Mucosa of stomach (tissue), 1 donor: Measurements from ENCODE around the gene LRP8.
A peak's percentile ranks its signal among the peaks of the same experiment; 100 is the strongest.

Experiments used
- H3K27me3 ChIP-seq: one replicate; pipeline ENCODE4 v1.7.0; 2013; ENCODE audit warnings: mild to moderate bottlenecking, low read length; ENCODE audit not compliant: control insufficient read depth, insufficient read depth
- H3K36me3 ChIP-seq: one replicate; pipeline ENCODE4 v1.7.0; 2013; ENCODE audit warnings: low read length; ENCODE audit not compliant: control insufficient read depth, insufficient read depth
- H3K4me1 ChIP-seq: one replicate; pipeline ENCODE4 v1.7.0; 2013; ENCODE audit warnings: mild to moderate bottlenecking, low read length; ENCODE audit not compliant: control insufficient read depth, insufficient read depth
- H3K4me3 ChIP-seq: one replicate; pipeline ENCODE4 v1.7.0; 2013; ENCODE audit warnings: low read length
- H3K9ac ChIP-seq: one replicate; pipeline ENCODE4 v1.7.0; 2013; ENCODE audit warnings: mild to moderate bottlenecking, low read length, moderate library complexity
- H3K9me3 ChIP-seq: one replicate; pipeline ENCODE4 v1.7.0; 2013; ENCODE audit warnings: mild to moderate bottlenecking, low read length, moderate library complexity; ENCODE audit not compliant: control insufficient read depth
- donor health status: Pancreatic carcinoma.

Gene LRP8

GRCh38 chr1:53266038-53266437 lies 61.8 kb downstream of the LRP8 start:
- no peak overlapping the region for H3K4me3 ChIP-seq
- H3K4me1 ChIP-seq: no peaks in the 10 kb centered on the region
- no peaks in the 10 kb centered on the region for H3K27me3 ChIP-seq
- H3K9ac ChIP-seq: no peak overlapping the region
- H3K9me3 ChIP-seq: no peaks in the 10 kb centered on the region
- no peaks in the 10 kb centered on the region for H3K36me3 ChIP-seq

- H3K36me3 ChIP-seq: no peaks in the 10 kb centered on the region
- no peak overlapping the region for H3K9ac ChIP-seq
- no peaks in the 10 kb centered on the region for H3K9me3 ChIP-seq
- H3K27me3 ChIP-seq: no peaks in the 10 kb centered on the region
- H3K4me1 ChIP-seq: no peaks in the 10 kb centered on the region
- no peak overlapping the region for H3K4me3 ChIP-seq
Measured at GRCh38 chr1:53265581-53265980, 62.3 kb downstream of the LRP8 start.

- Histone ChIP-seq H3K27me3 (no peaks in the 10 kb centered on the region), H3K9ac (no peak overlapping the region), H3K36me3 (no peaks in the 10 kb centered on the region), H3K4me3 (no peak overlapping the region), H3K9me3 (no peaks in the 10 kb centered on the region), H3K4me1 (no peaks in the 10 kb centered on the region)
Measured at GRCh38 chr1:53264048-53264447, 63.8 kb downstream of the LRP8 start.

GRCh38 chr1:53262000-53262399 lies 65.9 kb downstream of the LRP8 start:
- Histone ChIP-seq H3K27me3 (no peaks in the 10 kb centered on the region), H3K9ac (no peak overlapping the region), H3K36me3 (no peaks in the 10 kb centered on the region), H3K9me3 (no peaks in the 10 kb centered on the region), H3K4me3 (no peak overlapping the region), H3K4me1 (peaks cover 12% of the 10 kb centered on the region)

GRCh38 chr1:53260631-53261247 lies 67.1 kb downstream of the LRP8 start:
- H3K36me3 ChIP-seq: no peaks in the 10 kb centered on the region
- H3K9ac ChIP-seq: no peak overlapping the region
- H3K27me3 ChIP-seq: no peaks in the 10 kb centered on the region
- no peaks in the 10 kb centered on the region for H3K9me3 ChIP-seq
- no peak overlapping the region for H3K4me3 ChIP-seq
- H3K4me1 ChIP-seq: peaks cover 17% of the 10 kb centered on the region

- Histone ChIP-seq H3K36me3 (no peaks in the 10 kb centered on the region), H3K27me3 (no peaks in the 10 kb centered on the region)
Measured at GRCh38 chr1:53259932-53260331, 67.9 kb downstream of the LRP8 start.

GRCh38 chr1:53258216-53258615 lies 69.7 kb downstream of the LRP8 start:
- no peak overlapping the region for H3K9ac ChIP-seq
- H3K9me3 ChIP-seq: no peaks in the 10 kb centered on the region
- no peaks in the 10 kb centered on the region for H3K36me3 ChIP-seq
- H3K4me3 ChIP-seq: no peak overlapping the region
- H3K27me3 ChIP-seq: no peaks in the 10 kb centered on the region
- peaks cover 17% of the 10 kb centered on the region for H3K4me1 ChIP-seq

More at GRCh38 chr1:53259932-53260331, 67.9 kb downstream of the LRP8 start:
- Histone ChIP-seq H3K4me3 (no peak overlapping the region), H3K9ac (no peak overlapping the region), H3K4me1 (peaks cover 17% of the 10 kb centered on the region), H3K9me3 (no peaks in the 10 kb centered on the region)

- Histone ChIP-seq H3K9ac (no peak overlapping the region), H3K27me3 (no peaks in the 10 kb centered on the region), H3K9me3 (no peaks in the 10 kb centered on the region), H3K4me3 (peak overlapping the region; percentile 9), H3K4me1 (peaks cover 17% of the 10 kb centered on the region), H3K36me3 (no peaks in the 10 kb centered on the region)
Measured at GRCh38 chr1:53257454-53258081, 70.3 kb downstream of the LRP8 start.

GRCh38 chr1:53256511-53257453 lies 71.1 kb downstream of the LRP8 start:
- Histone ChIP-seq H3K4me1 (peaks cover 17% of the 10 kb centered on the region), H3K9ac (no peak overlapping the region), H3K4me3 (peak overlapping the region; percentile 9), H3K36me3 (no peaks in the 10 kb centered on the region), H3K9me3 (no peaks in the 10 kb centered on the region), H3K27me3 (no peaks in the 10 kb centered on the region)

- H3K4me1 ChIP-seq: peaks cover 17% of the 10 kb centered on the region
- no peaks in the 10 kb centered on the region for H3K36me3 ChIP-seq
- no peaks in the 10 kb centered on the region for H3K9me3 ChIP-seq
- H3K9ac ChIP-seq: no peak overlapping the region
- H3K4me3 ChIP-seq: no peak overlapping the region
- no peaks in the 10 kb centered on the region for H3K27me3 ChIP-seq
Measured at GRCh38 chr1:53255031-53255430, 72.8 kb downstream of the LRP8 start.

- H3K9ac ChIP-seq: no peak overlapping the region
- H3K4me3 ChIP-seq: no peak overlapping the region
- no peaks in the 10 kb centered on the region for H3K9me3 ChIP-seq
- peaks cover 24% of the 10 kb centered on the region for H3K4me1 ChIP-seq
- H3K27me3 ChIP-seq: no peaks in the 10 kb centered on the region
- H3K36me3 ChIP-seq: no peaks in the 10 kb centered on the region
Measured at GRCh38 chr1:53254011-53254640, 73.7 kb downstream of the LRP8 start.

- Histone ChIP-seq H3K4me1 (peaks cover 8% of the 10 kb centered on the region), H3K36me3 (no peaks in the 10 kb centered on the region), H3K27me3 (no peaks in the 10 kb centered on the region), H3K9me3 (no peaks in the 10 kb centered on the region), H3K4me3 (no peak overlapping the region), H3K9ac (no peak overlapping the region)
Measured at GRCh38 chr1:53250325-53250724, 77.5 kb downstream of the LRP8 start.
